ENCODE data around the gene SLC35G3. TPM values are rescaled to one million over a fixed set of nuclear protein-coding genes. Genes with fewer than 3 reads are reported as not detected.

Gene SLC35G3
- total RNA-seq, 1 experiment from 2014 or later, result not detected

DNA sequence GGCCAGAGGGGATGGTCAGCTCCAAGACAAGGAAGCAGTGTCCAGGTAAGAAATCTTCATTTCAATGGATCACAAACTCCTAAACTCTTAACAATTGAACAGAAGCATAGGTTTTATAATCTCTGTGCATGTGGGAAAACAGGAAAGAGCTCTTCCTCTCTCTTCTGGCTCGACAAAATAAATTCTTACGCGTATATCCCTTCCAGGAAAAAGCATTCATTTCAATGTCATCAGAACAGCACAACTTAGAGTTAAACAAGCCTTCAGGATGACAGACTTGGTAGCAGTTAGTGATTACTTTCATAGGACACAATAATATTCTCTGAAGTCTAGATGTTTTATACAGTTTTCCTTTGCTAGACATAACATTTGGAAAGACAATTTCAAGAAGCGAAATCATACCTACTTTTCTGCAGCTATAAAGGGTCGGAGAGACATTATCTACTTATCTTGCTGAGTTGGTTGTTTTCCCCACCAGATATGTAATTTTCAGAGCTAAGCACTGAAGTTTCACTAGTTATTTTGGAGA lies 19.3 kb upstream of the SLC35G3 start:
- TF ChIP-seq, protein P1, sequence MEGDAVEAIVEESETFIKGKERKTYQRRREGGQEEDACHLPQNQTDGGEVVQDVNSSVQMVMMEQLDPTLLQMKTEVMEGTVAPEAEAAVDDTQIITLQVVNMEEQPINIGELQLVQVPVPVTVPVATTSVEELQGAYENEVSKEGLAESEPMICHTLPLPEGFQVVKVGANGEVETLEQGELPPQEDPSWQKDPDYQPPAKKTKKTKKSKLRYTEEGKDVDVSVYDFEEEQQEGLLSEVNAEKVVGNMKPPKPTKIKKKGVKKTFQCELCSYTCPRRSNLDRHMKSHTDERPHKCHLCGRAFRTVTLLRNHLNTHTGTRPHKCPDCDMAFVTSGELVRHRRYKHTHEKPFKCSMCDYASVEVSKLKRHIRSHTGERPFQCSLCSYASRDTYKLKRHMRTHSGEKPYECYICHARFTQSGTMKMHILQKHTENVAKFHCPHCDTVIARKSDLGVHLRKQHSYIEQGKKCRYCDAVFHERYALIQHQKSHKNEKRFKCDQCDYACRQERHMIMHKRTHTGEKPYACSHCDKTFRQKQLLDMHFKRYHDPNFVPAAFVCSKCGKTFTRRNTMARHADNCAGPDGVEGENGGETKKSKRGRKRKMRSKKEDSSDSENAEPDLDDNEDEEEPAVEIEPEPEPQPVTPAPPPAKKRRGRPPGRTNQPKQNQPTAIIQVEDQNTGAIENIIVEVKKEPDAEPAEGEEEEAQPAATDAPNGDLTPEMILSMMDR (conservative IDR thresholded peaks at IDR 0.05), result no peak
- H4K8ac ChIP-seq (replicated peaks; ENCODE audit: insufficient read length, low read depth, low read length), result no peak overlapping the region
- no peaks in the 10 kb centered on the region for H3K4me1 ChIP-seq (ENCODE audit: insufficient read depth, low read length)
- H3K27me3 Mint-ChIP-seq (ENCODE audit: low read depth), result peaks cover 12% of the 10 kb centered on the region
- no peak overlapping the region for H2AFZ ChIP-seq (ENCODE audit: low read length)
- no peak overlapping the region for H2BK15ac ChIP-seq (ENCODE audit: low read depth, low read length)
- no peak overlapping the region for H3K14ac ChIP-seq (ENCODE audit: insufficient read depth, low read length)
- no peak overlapping the region for H3K4me3 Mint-ChIP-seq
- no peak overlapping the region for H3K27ac Mint-ChIP-seq
- H3K23me2 ChIP-seq (ENCODE audit: insufficient read length, low read depth, low read length, poor library complexity, severe bottlenecking), result no peaks in the 10 kb centered on the region
- no peak overlapping the region for H3K4me2 ChIP-seq (ENCODE audit: insufficient read depth, insufficient read length, low read length)
- no peak overlapping the region for H2BK20ac ChIP-seq (ENCODE audit: low read depth, low read length, poor library complexity, severe bottlenecking)
- no peaks in the 10 kb centered on the region for H3K79me1 ChIP-seq (ENCODE audit: insufficient read depth, low read depth, low read length, poor library complexity, severe bottlenecking)
- H4K91ac ChIP-seq (ENCODE audit: insufficient read length, low read depth, low read length), result no peak overlapping the region
- H4K5ac ChIP-seq (ENCODE audit: insufficient read length, low read depth, low read length), result no peak overlapping the region
- H4K20me1 ChIP-seq (ENCODE audit: control insufficient read depth, insufficient read depth, insufficient read length), result no peaks in the 10 kb centered on the region
- no CpG with 5 or more reads among the region's 5 CpGs for WGBS (ENCODE audit: extremely low coverage, insufficient read length, low lambda C conversion rate)
- H2BK12ac ChIP-seq (ENCODE audit: insufficient read length, low read depth, low read length), result no peak overlapping the region
- H3K56ac ChIP-seq (ENCODE audit: insufficient read length, low read depth, low read length), result no peak overlapping the region
- no peak for DNase-seq
- no peak overlapping the region for H3K23ac ChIP-seq (ENCODE audit: insufficient read length, low read depth, low read length)
- no peak overlapping the region for H3K9ac ChIP-seq (ENCODE audit: extremely low read depth, insufficient read length, low read length)
- H3K9me3 Mint-ChIP-seq, result no peaks in the 10 kb centered on the region
- no peak overlapping the region for H3K4ac ChIP-seq (ENCODE audit: low read depth, low read length)
- no peak overlapping the region for H2BK5ac ChIP-seq (ENCODE audit: insufficient read length, low read length)
- no peak overlapping the region for H3K18ac ChIP-seq (ENCODE audit: insufficient read length, low read depth, low read length)
- no peaks in the 10 kb centered on the region for H3K27me3 ChIP-seq (ENCODE audit: insufficient read depth, low read length)
- H3K9me3 ChIP-seq (ENCODE audit: control insufficient read depth, low read depth, low read length), result no peaks in the 10 kb centered on the region
- no peak overlapping the region for H2AK5ac ChIP-seq (ENCODE audit: insufficient read length, low read length)
- no peak overlapping the region for H2BK120ac ChIP-seq (ENCODE audit: low read depth, low read length, poor library complexity, severe bottlenecking)
- no peaks in the 10 kb centered on the region for H3K36me3 Mint-ChIP-seq (ENCODE audit: insufficient read depth in 1 of 3, low read depth in 3 of 3)
- H3K79me2 ChIP-seq (ENCODE audit: insufficient read depth, low read length), result no peaks in the 10 kb centered on the region
- no peak overlapping the region for H3K27ac ChIP-seq (ENCODE audit: insufficient read length, low read depth, low read length)
- no peak overlapping the region for H3T11ph ChIP-seq (ENCODE audit: low read length)
- H3K4me1 Mint-ChIP-seq, result peaks cover 5 to 6% of the 10 kb centered on the region in 2 experiments; a peak in 3 of 4 replicates

All from H9 (cell line).